Astrocyte of the spinal cord (primary cell): Measurements from ENCODE around the gene ADCY5.

Experiments
- DNase-seq: peaks from one replicate; pipeline ENCODE4 v3.0.0; 2011; ENCODE audit warnings: low read depth, low spot score
- H3K4me3 ChIP-seq: 2 replicates; pipeline ENCODE4 v1.5.1; 2011; ENCODE audit warnings: low read depth, mild to moderate bottlenecking, low read length, moderate library complexity
- CTCF ChIP-seq: IDR thresholded peaks from 2 replicates; pipeline ENCODE4 v1.5.1; 2012; ENCODE audit warnings: low read depth, mild to moderate bottlenecking, low read length, inconsistent platforms
- in situ Hi-C: cut with HindIII; loops from 2 replicates; pipeline ENCODE4 v1.10.0; 2017; ENCODE audit warnings: low sequenced_read_pairs

ADCY5 gene

GRCh38 chr3:123300056-123300455 lies 148.8 kb downstream of the ADCY5 start:
- no peak for DNase-seq
- in situ Hi-C loops = no loop called here
- no peak for TF ChIP-seq CTCF
- H3K4me3 ChIP-seq = no peak overlapping the region

GRCh38 chr3:123299581-123299980 lies 149.3 kb downstream of the ADCY5 start:
- in situ Hi-C loops = no loop called here
- H3K4me3 ChIP-seq = no peak overlapping the region
- DNase-seq = no peak

GRCh38 chr3:123298903-123299302 lies 150.0 kb downstream of the ADCY5 start:
- DNase-seq = no peak
- no peak overlapping the region for H3K4me3 ChIP-seq
- TF ChIP-seq CTCF = no peak
- in situ Hi-C loops = no loop called here

More at GRCh38 chr3:123299581-123299980, 149.3 kb downstream of the ADCY5 start:
- TF ChIP-seq CTCF = no peak

GRCh38 chr3:123297627-123297899 lies 151.3 kb downstream of the ADCY5 start:
- in situ Hi-C loops = no loop called here
- no peak for DNase-seq
- no peak for TF ChIP-seq CTCF

GRCh38 chr3:123296836-123297626 lies 151.9 kb downstream of the ADCY5 start:
- H3K4me3 ChIP-seq = no peak overlapping the region
- no peak for TF ChIP-seq CTCF
- in situ Hi-C loops = no loop called here
- no peak for DNase-seq

More at GRCh38 chr3:123297627-123297899, 151.3 kb downstream of the ADCY5 start:
- H3K4me3 ChIP-seq = no peak overlapping the region

GRCh38 chr3:123296261-123296660 lies 152.6 kb downstream of the ADCY5 start:
- no peak for TF ChIP-seq CTCF
- H3K4me3 ChIP-seq = no peak overlapping the region
- in situ Hi-C loops = no loop called here
- no peak for DNase-seq

- no peak for DNase-seq
- no peak for TF ChIP-seq CTCF
- H3K4me3 ChIP-seq = no peak overlapping the region
- in situ Hi-C loops = no loop called here
Observed at GRCh38 chr3:123295901-123296250, 153.0 kb downstream of the ADCY5 start.
